Stimulated activated CD4-positive, alpha-beta T cell treated with anti-CD3 and anti-CD28 coated beads, Interleukin-15, amount 100 ng/mL, for 48 hours (primary cell): Measurements from ENCODE around the gene CPA1.

Experiments
- DNase-seq, 2 donors: peaks; one replicate each; pipeline ENCODE4 v3.0.0-alpha.2; 2020; ENCODE audit warnings: low read depth in 2 of 2

CPA1 gene

DNA sequence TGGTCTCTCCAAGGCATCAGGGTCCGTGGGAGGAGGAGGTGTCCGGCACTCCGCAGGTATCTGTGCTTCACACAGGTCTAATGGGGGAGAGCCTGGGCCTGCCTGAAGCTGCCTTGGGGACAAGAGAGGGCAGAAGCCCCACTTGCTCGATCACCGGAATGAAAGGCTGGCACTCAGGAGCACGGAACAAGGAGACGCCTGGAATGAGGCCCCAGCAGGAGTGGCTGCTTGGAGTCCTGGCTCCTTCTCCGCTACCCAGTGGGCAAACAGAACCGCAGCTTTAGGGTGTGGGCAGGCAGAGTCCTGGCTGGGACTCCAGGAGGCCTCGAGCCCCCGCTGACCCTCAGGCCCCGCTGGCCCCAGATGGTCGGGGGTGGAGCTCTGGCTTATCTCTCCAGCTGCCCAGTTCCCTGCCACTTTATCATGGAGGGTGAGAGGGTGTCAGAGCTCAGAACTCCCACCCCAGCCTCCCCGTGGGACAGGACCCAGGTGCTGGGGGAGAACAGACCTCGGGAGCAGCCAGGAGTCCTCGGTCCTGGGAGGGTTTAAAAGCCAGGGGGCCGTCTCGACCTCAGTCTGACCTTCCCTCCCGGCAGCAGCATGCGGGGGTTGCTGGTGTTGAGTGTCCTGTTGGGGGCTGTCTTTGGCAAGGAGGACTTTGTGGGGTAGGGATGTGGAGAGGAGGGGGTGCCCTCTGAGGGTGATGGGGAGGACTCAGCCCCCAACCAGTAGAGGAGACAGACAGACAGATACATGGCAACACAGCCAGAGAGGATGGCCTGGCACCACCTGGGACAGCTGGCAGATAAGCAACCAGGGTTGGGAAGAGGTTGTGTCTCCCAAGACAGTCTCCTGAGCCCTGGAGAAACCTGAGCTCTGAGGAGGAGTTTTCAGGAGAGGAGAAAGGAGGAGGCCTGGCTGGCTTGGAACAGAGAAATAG is at the start of gene CPA1:
CPA1 (plus strand) TSS at position 574 of the 940 bp plus-strand sequence; CDS start at position 601, 27 bp downstream.
- no peak for DNase-seq

- DNase-seq = no peak
Measured at GRCh38 chr7:130332259-130333053, 47.8 kb upstream of the CPA1 start.

DNA sequence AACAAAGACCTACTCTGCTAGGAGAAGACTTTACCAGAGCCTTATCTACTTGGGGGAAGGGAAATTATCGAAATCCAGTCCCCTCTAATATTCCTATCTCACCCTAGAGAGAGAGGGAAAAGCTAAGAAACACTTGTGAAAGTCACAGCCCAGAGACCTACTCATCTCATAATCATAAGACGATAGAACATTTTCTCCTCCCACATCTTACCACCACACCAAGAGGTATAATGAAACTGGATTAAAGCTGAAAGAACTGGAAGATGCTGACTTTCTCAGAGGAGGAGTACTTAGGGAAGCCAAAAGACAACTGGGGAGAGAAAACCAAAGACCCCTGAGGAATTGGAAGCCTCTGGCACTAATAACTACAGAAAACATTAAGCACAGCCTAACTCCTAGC is 46.5 kb upstream of the CPA1 start:
- DNase-seq = no peak

GRCh38 chr7:130334274-130334673 is 46.0 kb upstream of the CPA1 start:
- no peak for DNase-seq

DNA sequence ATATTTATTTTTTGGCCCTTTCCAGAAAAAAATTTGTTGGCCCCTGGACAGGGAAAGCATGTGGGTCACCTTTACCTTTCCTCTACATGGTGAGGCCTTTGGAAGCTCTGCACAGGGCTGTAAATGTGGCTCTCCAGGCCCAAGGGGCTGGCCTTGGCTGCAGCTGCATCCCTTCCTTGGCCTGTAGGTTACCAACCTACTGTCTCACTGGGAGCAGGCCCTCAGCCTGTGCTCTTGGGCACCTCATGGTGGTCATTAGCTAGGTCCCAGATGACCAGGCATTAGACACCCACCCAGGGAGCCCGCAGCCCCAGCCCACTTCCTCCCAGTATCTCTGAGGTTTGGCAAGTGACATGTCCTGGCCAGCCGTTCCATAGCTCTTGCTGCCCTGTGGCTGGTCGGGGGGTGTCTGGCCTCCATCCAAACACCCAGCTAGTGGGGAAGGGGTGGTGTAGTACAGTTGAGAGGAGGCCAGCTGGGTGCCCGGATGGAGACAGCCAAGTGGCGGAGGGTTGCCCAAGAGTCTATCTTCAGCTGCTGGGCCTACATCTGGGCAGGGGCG is 42.8 kb upstream of the CPA1 start:
- no peak for DNase-seq

DNA sequence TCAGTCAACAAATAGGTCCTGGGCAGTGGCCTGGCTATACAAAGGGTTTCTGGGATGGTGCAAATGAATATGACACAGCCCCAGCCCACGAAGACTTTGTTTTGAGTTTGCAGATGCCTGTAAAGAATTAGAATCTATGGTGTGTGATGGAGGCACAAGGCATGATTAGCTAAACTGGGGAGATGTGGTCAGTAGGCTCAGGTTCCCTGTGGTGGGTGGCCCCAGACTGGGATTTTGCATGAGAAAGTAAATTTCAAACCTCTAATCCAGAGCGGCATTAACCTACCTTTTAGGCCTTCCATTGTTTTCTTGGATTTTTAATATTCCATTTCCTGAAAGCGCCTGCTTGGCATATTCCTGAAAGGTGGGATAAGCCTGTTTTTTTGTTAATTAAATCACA is 42.1 kb upstream of the CPA1 start:
- no peak for DNase-seq

DNA sequence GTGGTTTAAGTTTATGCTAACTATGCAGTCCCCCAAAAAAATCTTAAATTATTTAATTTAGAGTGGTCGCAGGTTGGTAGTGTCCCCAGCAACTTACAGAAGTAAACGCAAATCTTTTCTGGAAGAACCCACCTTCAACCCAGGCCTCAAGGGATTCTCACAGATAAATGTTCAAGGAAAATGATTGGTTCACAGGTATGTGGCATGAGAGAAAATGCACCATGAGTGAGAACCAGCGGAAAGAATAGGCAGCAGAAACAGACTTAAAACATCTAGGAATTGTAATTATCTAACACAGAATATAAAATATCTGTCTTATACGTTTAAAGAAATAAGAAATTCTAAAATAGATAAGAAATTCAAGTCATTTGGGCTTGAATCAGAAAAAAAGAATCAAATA is 38.4 kb upstream of the CPA1 start:
- DNase-seq = no peak

DNA sequence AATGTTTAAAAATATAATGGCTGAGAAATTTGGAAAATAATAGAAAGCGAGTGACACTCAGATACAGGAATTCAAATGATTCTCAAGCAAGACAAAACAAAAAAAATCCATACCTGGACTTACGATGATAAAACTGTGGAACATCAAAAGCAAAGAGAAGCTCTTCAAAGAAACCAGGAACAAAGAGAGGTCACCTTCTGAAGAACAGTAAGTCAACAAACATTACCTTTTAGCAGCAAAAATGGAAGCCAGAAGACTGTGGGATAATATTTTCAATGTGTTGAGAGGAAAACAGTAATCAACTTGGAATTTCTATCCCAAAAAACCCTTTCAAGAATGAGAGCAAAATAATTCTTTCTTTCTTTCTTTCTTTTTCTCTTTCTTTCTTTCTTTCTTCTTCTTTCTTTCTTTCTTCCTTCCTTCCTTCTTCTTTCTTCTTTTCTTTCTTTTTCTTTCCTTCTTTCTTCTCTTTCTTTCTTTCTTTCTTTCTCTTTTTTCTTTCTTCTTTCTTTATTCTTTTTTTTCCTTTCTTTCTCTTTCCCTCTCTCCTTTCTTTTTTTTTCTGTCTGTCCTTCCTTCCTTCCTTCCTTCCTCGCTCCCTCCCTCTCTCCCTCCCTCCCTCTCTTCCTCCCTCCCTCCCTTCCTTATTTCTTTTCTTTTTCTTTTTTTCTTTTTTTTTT is 37.5 kb upstream of the CPA1 start:
- DNase-seq = no peak

- no peak for DNase-seq
Measured at GRCh38 chr7:130344271-130344866, 35.9 kb upstream of the CPA1 start, which contains the start of gene CPA5. CPA5 (plus strand) TSS chr7:130344816; CDS start chr7:130346486, 1,670 bp downstream.

- no peak for DNase-seq
Measured at GRCh38 chr7:130345136-130345535, 35.2 kb upstream of the CPA1 start.

- DNase-seq = no peak
Measured at GRCh38 chr7:130345725-130346124, 34.6 kb upstream of the CPA1 start.

DNA sequence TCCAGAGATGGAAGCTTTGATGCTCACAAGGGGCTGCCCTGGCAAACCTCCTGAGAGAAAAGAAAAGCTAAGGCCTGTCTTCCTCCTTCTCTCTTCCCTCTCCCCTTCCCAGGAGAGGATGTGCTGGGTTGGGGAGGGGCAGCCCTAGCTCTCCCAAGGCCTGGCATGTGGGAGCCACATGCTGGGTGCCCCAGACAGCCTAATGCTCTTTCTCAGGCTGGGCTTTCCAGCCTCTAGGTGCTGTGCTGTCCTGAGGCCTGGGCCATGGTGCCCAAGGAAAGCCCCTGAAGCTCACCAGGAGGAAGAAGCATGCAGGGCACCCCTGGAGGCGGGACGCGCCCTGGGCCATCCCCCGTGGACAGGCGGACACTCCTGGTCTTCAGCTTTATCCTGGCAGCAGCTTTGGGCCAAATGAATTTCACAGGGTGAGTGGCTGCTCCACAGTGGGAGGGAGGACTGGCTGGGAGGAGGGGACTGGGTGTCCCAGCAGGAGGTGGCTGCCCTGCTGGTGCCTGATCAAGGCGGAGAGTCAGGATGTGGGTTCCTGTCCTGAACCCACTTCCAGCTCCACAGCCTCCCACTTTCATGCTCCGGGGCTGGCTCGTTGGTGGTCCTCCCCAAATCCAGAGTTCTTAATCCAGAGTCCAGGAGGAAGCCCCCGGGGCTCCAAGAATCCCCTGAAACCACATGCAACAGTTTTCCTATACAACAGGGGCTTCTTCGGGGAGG is 34.0 kb upstream of the CPA1 start:
- no peak for DNase-seq

DNA sequence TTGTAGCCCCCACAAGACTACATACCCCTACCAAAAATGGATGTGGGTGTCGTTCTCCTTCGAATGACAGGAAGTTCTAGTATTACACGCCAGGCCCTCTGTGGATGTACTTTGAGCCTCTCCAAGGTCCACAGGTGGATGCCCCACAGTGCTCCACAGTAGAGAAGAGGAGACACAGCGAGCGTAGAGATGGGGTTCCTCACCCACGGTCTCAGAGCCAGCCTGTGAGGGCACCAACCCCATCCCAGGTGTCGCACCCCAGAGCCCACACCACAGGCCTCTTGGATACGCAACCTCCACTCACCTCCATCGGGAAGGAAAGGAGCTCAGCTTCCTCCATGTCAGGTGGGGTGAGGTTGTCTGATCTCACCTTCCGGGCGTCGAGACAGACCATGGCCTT is 33.4 kb upstream of the CPA1 start:
- DNase-seq = no peak

DNA sequence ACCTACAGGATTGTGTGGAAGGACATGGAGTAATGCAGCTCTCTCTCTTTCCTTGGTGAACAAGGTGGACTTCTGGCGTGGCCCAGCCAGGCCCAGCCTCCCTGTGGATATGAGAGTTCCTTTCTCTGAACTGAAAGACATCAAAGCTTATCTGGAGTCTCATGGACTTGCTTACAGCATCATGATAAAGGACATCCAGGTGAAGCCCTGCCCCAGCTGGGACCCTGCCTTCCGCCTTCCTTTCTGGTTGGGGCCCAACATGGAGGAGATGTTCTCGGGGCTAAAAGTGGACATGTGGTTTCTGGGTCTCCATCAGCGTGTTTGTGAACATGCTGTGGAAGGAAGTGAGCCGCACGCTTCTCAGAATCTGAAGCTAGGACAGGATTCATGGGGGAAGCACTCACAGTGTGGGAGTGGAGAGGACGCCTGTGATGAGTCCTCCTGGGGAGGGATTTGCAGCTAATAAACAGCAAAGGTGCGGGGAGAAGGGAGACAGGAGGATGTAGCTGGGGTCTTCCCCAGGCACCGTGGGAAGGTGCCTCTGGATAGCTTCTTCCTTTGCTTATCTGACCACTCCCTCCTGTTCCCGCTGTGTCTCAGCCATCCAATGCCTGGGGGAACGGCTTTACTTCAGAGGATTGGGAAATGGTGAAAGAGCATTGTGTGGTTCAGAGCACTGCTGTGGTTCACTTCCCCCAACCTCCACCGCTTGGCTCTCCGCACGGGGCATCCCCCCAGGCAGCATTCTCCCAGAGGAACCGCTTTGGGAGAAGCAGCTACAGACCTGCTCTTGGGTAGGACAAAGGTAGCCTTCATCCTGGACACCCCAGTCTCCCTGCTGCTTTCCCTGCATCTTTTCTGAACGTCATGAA is 30.1 kb upstream of the CPA1 start:
- no peak for DNase-seq

GRCh38 chr7:130350945-130351790 is 29.1 kb upstream of the CPA1 start:
- no peak for DNase-seq

DNA sequence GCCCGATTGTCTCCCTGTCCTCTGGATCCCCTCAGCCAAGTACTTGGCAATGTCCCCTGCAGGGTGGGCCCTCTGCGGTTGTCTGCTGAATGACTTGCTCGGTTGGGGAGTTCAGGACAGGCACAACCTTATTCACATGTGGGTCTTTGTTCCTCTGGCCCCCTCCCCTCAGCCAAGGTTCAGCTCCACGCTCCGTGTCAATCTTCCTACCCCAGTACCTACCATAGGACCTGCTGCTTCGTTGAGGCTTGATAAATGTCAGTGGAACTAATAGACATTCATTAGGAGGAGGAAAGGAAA is 28.6 kb upstream of the CPA1 start:
- DNase-seq = no peak

GRCh38 chr7:130352194-130353074 is 27.9 kb upstream of the CPA1 start:
- no peak for DNase-seq

- no peak for DNase-seq
Measured at GRCh38 chr7:130353196-130353595, 27.1 kb upstream of the CPA1 start.
